Measurements from ENCODE around the gene PARD3. TPM values are rescaled to one million over a fixed set of nuclear protein-coding genes. Genes with fewer than 3 reads are reported as not detected.

PARD3 gene
- total and polyA plus RNA-seq, 10 of the 15 experiments (the other 5 are each of a cell fraction or from before 2014, with no cell fraction given) = 2.6 to 43.1 (median 13.9) TPM

DNA sequence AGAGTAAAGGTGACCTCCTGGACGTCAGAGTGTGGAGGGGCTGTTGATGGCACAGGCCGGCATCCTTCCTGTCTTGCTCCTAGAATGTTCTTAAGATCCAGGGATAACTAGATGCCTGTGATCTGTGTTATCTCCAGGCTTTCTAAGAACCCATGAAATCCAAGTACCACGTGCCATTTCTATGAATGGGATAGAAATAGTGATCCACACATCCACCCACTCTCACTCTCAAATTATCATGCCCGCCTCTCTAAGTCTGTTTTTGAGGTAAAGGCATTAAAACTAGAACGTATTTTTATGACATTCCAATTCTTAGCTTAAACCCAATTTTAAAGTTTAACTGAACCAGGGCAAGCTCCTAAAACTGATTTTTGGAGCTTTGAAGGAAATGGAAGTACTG lies 622.5 kb downstream of the PARD3 start (continued):
- no peak for TF ChIP-seq CHD4 (IDR thresholded peaks at IDR 0.05)
- no peak for TF ChIP-seq ETV6 (conservative IDR thresholded peaks at IDR 0.05 in 1 of 2, IDR thresholded peaks at IDR 0.05 in 1 of 2; ENCODE audit: borderline replicate concordance in 1 of 2, low read depth in 1 of 2)

DNA sequence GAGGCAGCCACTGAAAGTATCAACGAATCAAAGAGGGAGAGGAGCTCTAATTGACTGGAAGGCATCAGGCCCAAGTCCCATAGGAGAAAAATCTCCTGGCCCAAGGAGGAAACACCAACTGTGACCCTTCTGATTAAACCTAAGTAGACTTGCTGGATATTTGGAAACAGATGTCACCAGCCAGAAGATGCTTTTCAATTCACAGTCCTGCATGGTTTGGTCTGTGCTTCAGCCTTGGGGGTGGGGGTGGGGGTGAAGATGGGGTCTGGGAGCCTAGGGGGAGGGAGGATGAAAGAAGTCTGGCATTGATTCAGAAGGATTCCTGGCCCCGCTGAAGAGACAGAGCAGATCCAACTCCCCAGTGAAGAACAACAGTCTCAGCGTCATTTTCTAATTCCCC lies 623.7 kb downstream of the PARD3 start:
- FAIRE-seq = no peak
- ChIA-PET POLR2A (interaction anchor here (0.6 kb wide), 1 partner anchor 65 kb away, joined by 4 read pairs; no protein-coding TSS in a partner anchor), RAD21 (ENCODE audit: unreplicated experiment) (no interaction called here), SMC1A (ENCODE audit: uncharacterized antibody, unreplicated experiment) (interaction anchor here (0.6 to 1.5 kb wide), 3 partner anchors 11 to 26 kb away, joined by 3 to 4 read pairs (median 3); no protein-coding TSS in a partner anchor), CTCF (interaction anchor here (1.1 kb wide), 1 partner anchor 9 kb away, joined by 6 read pairs; no protein-coding TSS in a partner anchor)
- in situ Hi-C loops (cut with MboI) = no loop called here
- Histone ChIP-seq H3K36me3 (ENCODE audit: control insufficient read depth in 2 of 2, insufficient read depth in 2 of 2, low read length in 1 of 2) (no peaks in the 10 kb centered on the region), H3K4me3 (no peak overlapping the region), H3K4me1 (ENCODE audit: control insufficient read depth, insufficient read depth, low read length) (no peaks in the 10 kb centered on the region), H3K27ac (ENCODE audit: control insufficient read depth, insufficient read depth) (no peak overlapping the region), H2AFZ (ENCODE audit: control insufficient read depth, low read depth, low read length) (no peak overlapping the region), H4K20me1 (ENCODE audit: control insufficient read depth, insufficient read depth) (no peaks in the 10 kb centered on the region), H3K27me3 (replicated peaks in 1 of 2; ENCODE audit: control insufficient read depth in 2 of 2, insufficient read depth in 2 of 2, low read length in 1 of 2) (no peaks in the 10 kb centered on the region), H3K4me2 (ENCODE audit: control insufficient read depth, insufficient read depth) (no peak overlapping the region), H3K9me3 (replicated peaks; ENCODE audit: control insufficient read depth, insufficient read depth, low read length) (no peaks in the 10 kb centered on the region), H3K79me2 (ENCODE audit: control insufficient read depth, insufficient read depth, low read length) (no peaks in the 10 kb centered on the region), H3K9ac (ENCODE audit: control insufficient read depth, insufficient read depth, low read length) (no peak overlapping the region)
- 15% methylated on average over 3 of the region's 3 CpGs for WGBS (ENCODE audit: insufficient coverage, insufficient replicate concordance, low lambda C conversion rate, missing lambda C conversion rate)
- DNase-seq (ENCODE audit: low read depth, low spot score) = no peak
- no TSS peak for BruUV-seq (replicated peaks)
- intact Hi-C loops (cut with micrococcal nuclease; ENCODE audit: unreplicated experiment) = no loop called here
- ATAC-seq = no peak
- TF ChIP-seq NFYB (IDR thresholded peaks at IDR 0.05; ENCODE audit: insufficient read depth, low read depth, low read length) (no peak), NR2C1 (IDR thresholded peaks at IDR 0.05) (no peak), IRF4 (IDR thresholded peaks at IDR 0.05; ENCODE audit: low read depth, low read length) (no peak), MXI1 (IDR thresholded peaks at IDR 0.05; ENCODE audit: low read depth, low read length) (no peak), PAX5 (IDR thresholded peaks at IDR 0.05; ENCODE audit: borderline replicate concordance, low read depth, low read length) (no peak), RAD51 (IDR thresholded peaks at IDR 0.05) (no peak), TARDBP (IDR thresholded peaks at IDR 0.05; ENCODE audit: borderline replicate concordance) (no peak), SP1 (IDR thresholded peaks at IDR 0.05; ENCODE audit: low read depth, low read length) (no peak), PAX8 (IDR thresholded peaks at IDR 0.05) (no peak), EZH2 (IDR thresholded peaks at IDR 0.05; ENCODE audit: borderline replicate concordance, control insufficient read depth, low read depth, low read length) (no peak), JUNB (IDR thresholded peaks at IDR 0.05) (no peak), HDAC2 (IDR thresholded peaks at IDR 0.05) (no peak)
- TF ChIP-seq, protein P1, sequence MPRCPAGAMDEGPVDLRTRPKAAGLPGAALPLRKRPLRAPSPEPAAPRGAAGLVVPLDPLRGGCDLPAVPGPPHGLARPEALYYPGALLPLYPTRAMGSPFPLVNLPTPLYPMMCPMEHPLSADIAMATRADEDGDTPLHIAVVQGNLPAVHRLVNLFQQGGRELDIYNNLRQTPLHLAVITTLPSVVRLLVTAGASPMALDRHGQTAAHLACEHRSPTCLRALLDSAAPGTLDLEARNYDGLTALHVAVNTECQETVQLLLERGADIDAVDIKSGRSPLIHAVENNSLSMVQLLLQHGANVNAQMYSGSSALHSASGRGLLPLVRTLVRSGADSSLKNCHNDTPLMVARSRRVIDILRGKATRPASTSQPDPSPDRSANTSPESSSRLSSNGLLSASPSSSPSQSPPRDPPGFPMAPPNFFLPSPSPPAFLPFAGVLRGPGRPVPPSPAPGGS (IDR thresholded peaks at IDR 0.05; ENCODE audit: borderline replicate concordance, insufficient read depth, low read depth, low read length, poor library complexity, severe bottlenecking) = no peak
- TF ChIP-seq, protein P2, sequence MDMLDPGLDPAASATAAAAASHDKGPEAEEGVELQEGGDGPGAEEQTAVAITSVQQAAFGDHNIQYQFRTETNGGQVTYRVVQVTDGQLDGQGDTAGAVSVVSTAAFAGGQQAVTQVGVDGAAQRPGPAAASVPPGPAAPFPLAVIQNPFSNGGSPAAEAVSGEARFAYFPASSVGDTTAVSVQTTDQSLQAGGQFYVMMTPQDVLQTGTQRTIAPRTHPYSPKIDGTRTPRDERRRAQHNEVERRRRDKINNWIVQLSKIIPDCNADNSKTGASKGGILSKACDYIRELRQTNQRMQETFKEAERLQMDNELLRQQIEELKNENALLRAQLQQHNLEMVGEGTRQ (IDR thresholded peaks at IDR 0.05; ENCODE audit: borderline replicate concordance, low read depth, low read length) = no peak
- TF ChIP-seq, protein P3, sequence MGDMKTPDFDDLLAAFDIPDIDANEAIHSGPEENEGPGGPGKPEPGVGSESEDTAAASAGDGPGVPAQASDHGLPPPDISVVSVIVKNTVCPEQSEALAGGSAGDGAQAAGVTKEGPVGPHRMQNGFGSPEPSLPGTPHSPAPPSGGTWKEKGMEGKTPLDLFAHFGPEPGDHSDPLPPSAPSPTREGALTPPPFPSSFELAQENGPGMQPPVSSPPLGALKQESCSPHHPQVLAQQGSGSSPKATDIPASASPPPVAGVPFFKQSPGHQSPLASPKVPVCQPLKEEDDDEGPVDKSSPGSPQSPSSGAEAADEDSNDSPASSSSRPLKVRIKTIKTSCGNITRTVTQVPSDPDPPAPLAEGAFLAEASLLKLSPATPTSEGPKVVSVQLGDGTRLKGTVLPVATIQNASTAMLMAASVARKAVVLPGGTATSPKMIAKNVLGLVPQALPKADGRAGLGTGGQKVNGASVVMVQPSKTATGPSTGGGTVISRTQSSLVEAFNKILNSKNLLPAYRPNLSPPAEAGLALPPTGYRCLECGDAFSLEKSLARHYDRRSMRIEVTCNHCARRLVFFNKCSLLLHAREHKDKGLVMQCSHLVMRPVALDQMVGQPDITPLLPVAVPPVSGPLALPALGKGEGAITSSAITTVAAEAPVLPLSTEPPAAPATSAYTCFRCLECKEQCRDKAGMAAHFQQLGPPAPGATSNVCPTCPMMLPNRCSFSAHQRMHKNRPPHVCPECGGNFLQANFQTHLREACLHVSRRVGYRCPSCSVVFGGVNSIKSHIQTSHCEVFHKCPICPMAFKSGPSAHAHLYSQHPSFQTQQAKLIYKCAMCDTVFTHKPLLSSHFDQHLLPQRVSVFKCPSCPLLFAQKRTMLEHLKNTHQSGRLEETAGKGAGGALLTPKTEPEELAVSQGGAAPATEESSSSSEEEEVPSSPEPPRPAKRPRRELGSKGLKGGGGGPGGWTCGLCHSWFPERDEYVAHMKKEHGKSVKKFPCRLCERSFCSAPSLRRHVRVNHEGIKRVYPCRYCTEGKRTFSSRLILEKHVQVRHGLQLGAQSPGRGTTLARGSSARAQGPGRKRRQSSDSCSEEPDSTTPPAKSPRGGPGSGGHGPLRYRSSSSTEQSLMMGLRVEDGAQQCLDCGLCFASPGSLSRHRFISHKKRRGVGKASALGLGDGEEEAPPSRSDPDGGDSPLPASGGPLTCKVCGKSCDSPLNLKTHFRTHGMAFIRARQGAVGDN (IDR thresholded peaks at IDR 0.05) = no peak

Data from GM12878 (cell line).